NCI-H187 treated with DMSO at 0.1 percent for 48 hours (cell line): ENCODE measurements around the gene ASB18.

Experiments used
- DNase-seq: peaks from one replicate; lab custom pipeline; 2025; lab: John Stamatoyannopoulos, UW

ASB18 gene

GRCh38 chr2:236163471-236164200, 100.6 kb downstream of the ASB18 start:
- DNase-seq: no peak

GRCh38 chr2:236162882-236163470, 101.2 kb downstream of the ASB18 start:
- no peak for DNase-seq

- DNase-seq: no peak
Measured at GRCh38 chr2:236162031-236162845, 102.0 kb downstream of the ASB18 start.

- no peak for DNase-seq
Measured at GRCh38 chr2:236161531-236161930, 102.7 kb downstream of the ASB18 start.

GRCh38 chr2:236161082-236161462, 103.1 kb downstream of the ASB18 start:
- no peak for DNase-seq

- DNase-seq: no peak
Measured at GRCh38 chr2:236160366-236161081, 103.7 kb downstream of the ASB18 start.

GRCh38 chr2:236159778-236160170, 104.4 kb downstream of the ASB18 start:
- no peak for DNase-seq

GRCh38 chr2:236158969-236159777, 105.0 kb downstream of the ASB18 start:
- DNase-seq: no peak

- DNase-seq: no peak
Measured at GRCh38 chr2:236157815-236158498, 106.2 kb downstream of the ASB18 start.

- no peak for DNase-seq
Measured at GRCh38 chr2:236157366-236157765, 106.8 kb downstream of the ASB18 start.

- no peak for DNase-seq
Measured at GRCh38 chr2:236156860-236157194, 107.4 kb downstream of the ASB18 start.

- no peak for DNase-seq
Measured at GRCh38 chr2:236156095-236156859, 107.9 kb downstream of the ASB18 start.

- no peak for DNase-seq
Measured at GRCh38 chr2:236155406-236155805, 108.8 kb downstream of the ASB18 start.

- DNase-seq: no peak
Measured at GRCh38 chr2:236146436-236146835, 117.8 kb downstream of the ASB18 start.

- DNase-seq: no peak
Measured at GRCh38 chr2:236143811-236144210, 120.4 kb downstream of the ASB18 start.
